Stimulated activated CD4-positive, alpha-beta T cell treated with anti-CD3 and anti-CD28 coated beads, TNF-alpha, amount 100 ng/mL, for 24 hours (primary cell): ENCODE measurements around the gene THRAP3.

Experiments
- DNase-seq, 3 experiments: peaks; one replicate each; pipeline ENCODE4 v3.0.0-alpha.2; 2020; ENCODE audit warnings: low read depth in 3 of 3

The THRAP3 gene

DNA sequence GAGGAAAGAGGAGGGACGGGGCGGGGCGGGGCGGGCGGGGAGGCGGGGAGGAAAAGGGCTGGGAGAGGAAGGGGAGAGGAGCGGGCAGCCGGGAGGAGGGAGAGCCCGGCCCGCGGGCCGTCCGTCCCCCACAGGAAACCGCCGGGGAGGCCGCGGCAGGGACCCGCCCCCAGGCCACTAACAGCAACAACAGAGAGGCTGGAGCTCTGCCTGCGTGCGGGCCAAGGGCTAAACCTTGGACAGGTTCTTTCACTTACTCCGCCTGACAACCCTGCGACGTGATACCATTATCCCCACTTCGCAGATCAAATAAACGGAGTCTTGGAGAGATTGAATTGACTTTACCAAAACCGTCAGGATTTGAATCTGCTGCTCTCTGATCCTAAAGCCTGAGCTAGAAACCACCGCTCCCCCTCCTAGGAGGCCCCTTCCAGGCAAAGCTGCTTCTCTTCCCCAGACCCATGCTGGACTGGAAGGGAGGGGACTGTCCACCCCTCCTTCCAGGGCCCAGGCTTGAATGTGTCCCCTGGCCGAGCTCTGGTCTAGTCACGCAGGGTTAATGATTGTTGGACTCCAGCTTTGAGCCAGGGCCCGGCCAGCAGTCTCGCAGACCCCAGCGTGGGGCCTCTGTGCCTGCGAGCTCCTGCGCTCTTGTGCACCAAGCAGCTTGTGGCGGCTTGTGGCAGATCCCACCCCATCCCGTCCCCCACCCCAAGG lies 99.6 kb downstream of the THRAP3 start, which contains the start of gene EVA1B:
Gene EVA1B (minus strand): TSS at position 10 of the 717 bp plus-strand sequence. CDS start 608 bp downstream, outside the sequence.
- peak in 1 of 3 experiments; percentile 56 for DNase-seq

DNA sequence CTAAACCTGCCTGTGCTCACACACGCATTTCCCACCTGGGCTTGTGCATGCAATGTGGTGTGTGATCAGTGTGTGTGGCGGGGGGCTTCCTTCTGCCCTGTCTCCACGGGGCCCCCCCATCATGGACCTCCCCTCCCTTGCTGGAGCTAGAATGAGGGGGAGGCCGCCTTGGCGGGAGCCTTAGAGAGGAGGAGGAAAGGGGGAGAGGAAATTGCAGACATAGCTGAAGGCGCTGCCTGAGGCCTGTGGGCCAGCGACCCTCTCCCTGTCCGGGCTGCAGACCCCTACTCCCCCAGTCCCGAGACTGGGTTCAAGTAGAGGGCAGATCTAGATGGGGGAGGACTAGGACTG lies 100.1 kb downstream of the THRAP3 start:
- DNase-seq, result no peak

DNA sequence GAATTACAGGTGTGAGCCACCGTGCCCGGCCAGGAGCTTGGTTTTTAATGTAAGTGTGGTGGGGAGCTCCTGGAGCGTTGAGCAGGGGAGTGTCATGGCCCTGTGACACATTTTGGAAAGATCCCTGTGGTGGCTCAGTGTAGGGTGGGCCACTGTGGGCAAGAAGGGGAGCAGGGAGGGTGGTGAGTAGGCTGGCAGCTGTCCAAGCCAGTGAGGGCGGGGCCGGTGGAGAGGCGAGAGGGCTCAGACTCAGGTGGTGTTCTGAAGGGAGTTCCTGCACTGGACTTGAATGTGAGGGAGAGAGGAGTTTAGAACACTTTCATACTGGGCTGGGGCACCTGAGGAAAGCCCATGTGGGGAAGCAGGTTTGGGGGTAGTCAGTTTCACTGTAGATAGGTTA lies 102.3 kb downstream of the THRAP3 start:
- no peak for DNase-seq

DNA sequence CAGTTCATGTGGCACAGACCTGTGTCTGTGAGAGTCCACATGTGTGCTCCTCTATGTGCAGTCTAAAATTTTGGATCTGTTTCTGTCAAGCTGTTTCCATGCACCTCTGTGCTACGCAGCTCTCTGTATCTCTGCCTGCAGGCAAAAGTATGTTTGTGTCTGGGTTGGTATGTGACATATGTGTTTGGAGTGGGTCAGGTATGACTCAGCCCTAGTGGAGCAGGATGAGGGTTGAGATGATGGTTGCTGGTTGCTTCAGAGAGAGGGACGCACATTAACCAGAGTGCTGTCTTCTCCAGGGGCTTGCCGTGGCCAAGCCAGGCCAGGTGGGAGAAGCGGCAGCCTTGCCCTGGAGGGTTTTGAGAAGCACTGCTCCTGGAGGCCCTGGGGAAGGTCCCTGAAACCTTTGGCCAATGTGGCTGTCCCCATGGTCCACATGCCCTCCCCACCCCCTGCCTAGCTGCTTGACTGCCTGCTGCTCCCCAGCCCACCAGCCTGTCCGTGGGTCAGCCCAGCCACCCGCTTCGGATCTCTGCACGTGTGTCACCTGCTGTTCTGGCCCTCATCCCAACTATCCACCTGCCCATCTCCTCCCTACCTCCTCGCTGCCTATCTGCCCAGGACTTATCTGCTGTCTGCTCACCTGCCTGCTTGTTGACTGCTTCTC lies 103.3 kb downstream of the THRAP3 start:
- DNase-seq, result no peak

GRCh38 chr1:36328088-36328480 lies 103.8 kb downstream of the THRAP3 start:
- no peak for DNase-seq

GRCh38 chr1:36328713-36329112 lies 104.5 kb downstream of the THRAP3 start:
- no peak for DNase-seq

GRCh38 chr1:36329817-36330216 lies 105.6 kb downstream of the THRAP3 start:
- no peak for DNase-seq

DNA sequence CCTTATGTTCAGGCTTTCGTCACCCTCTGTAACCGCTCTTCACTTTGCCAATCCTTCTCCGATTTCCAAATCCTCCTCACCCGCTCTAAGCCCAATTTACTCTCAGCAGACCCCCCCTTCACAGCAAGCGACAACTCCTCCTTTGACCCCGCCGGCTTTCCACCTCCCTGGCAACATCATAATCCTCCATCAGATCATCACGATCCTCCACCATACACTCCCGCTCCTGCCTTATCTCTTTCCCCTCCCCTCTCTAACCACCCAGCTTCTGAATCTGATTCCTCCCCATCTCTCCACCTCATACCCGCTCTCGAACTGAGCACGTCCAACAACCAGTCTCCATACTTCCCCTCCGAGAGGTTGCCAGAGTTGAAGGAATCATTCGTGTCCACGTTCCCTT lies 106.7 kb downstream of the THRAP3 start:
- DNase-seq, result no peak

GRCh38 chr1:36337830-36338229 lies 113.6 kb downstream of the THRAP3 start:
- no peak for DNase-seq

GRCh38 chr1:36339215-36339614 lies 115.0 kb downstream of the THRAP3 start:
- DNase-seq, result no peak

DNA sequence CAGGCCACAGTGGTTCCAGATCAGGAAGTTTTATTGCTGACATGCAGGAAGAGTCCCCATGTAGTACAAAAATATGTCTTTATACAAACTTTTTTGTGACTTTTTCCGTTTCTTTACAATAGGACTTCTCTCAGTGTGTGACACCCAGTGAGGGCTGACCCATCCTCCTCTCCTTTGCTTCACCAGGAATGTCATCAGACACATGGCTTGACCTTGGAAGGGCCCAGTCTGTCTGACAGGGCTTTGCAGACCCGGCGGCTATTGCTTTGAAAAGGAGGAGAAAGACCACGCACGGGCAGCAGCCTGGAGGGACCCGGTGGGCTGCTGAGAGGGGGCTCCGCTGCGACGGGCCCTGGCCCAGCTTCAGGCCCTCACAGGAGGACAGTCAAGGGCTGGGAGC lies 115.4 kb downstream of the THRAP3 start:
- no peak for DNase-seq

GRCh38 chr1:36341626-36342320 lies 117.5 kb downstream of the THRAP3 start:
- DNase-seq, result no peak

- DNase-seq, result peak in 1 of 3 experiments; percentile 50
Measured at GRCh38 chr1:36342426-36343185, 118.4 kb downstream of the THRAP3 start.

GRCh38 chr1:36343651-36344394 lies 119.6 kb downstream of the THRAP3 start:
- DNase-seq, result no peak

- DNase-seq, result no peak
Measured at GRCh38 chr1:36344395-36344680, 120.1 kb downstream of the THRAP3 start.

GRCh38 chr1:36345353-36345752 lies 121.1 kb downstream of the THRAP3 start:
- DNase-seq, result no peak

- no peak for DNase-seq
Measured at GRCh38 chr1:36346741-36347370, 122.6 kb downstream of the THRAP3 start.

GRCh38 chr1:36349241-36349671 lies 125.0 kb downstream of the THRAP3 start:
- no peak for DNase-seq

DNA sequence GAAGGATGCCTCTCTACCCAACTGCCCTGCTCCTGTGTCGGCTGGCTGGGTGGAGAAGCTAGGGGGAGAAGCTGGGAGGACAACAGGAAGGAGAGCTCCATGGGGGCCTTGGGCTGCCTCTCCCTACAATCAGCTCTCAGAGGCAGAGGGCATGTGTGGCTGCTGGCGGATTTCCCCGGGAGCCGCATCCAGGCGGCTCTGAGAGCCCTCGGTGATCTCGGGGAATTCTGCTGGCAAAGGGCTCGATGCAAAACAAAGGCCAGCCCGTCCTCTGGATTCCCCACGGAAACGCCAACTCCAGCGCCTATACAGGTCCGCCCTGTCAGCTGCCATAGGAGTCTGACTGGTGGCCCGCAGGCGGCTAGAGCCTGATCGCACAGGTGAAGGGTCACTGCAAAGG lies 125.6 kb downstream of the THRAP3 start:
- no peak for DNase-seq

DNA sequence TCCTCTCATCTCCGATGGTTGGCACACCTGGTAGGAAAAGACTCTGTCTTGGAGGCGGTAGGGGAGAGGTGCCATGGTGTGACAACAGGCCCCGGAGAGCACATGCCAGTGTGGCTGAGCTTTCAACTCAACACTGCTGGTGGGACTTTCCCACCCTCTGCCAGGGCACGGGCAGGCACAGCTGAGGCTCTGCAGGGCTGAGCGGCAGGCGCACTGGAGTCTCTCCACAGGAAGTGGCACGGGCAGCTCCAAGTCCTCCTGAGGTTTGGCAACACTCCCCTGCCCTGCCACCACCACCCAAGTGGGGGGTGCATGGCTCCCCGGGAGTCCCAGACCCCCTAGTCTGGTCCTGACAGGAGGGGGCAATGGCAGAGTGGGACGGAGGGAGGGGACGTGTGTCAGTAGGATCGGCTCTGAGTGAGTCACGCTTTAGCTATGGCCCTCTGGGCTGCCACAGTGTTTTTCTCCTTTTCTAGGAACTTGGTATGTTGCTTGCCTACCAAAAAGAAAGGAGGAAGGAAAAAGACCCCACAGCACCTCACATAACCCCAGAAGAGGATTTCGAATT lies 126.5 kb downstream of the THRAP3 start:
- DNase-seq, result peak in 2 of 3 experiments; percentile 29 to 36
